Activated CD4-positive, alpha-beta T cell treated with anti-CD3 and anti-CD28 coated beads for 24 hours (primary cell): Measurements from ENCODE around the gene NOTO.
"Not testable (repeated sequence)": the region's sequence is repeated elsewhere in the genome, so short reads cannot be mapped to it uniquely, and the experiment has no call there.

Experiments used
- DNase-seq, 2 donors: peaks; one replicate each; pipeline ENCODE4 v3.0.0-alpha.2; 2020; ENCODE audit warnings: low read depth in 2 of 2

The NOTO gene, protein sequence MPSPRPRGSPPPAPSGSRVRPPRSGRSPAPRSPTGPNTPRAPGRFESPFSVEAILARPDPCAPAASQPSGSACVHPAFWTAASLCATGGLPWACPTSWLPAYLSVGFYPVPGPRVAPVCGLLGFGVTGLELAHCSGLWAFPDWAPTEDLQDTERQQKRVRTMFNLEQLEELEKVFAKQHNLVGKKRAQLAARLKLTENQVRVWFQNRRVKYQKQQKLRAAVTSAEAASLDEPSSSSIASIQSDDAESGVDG

DNA sequence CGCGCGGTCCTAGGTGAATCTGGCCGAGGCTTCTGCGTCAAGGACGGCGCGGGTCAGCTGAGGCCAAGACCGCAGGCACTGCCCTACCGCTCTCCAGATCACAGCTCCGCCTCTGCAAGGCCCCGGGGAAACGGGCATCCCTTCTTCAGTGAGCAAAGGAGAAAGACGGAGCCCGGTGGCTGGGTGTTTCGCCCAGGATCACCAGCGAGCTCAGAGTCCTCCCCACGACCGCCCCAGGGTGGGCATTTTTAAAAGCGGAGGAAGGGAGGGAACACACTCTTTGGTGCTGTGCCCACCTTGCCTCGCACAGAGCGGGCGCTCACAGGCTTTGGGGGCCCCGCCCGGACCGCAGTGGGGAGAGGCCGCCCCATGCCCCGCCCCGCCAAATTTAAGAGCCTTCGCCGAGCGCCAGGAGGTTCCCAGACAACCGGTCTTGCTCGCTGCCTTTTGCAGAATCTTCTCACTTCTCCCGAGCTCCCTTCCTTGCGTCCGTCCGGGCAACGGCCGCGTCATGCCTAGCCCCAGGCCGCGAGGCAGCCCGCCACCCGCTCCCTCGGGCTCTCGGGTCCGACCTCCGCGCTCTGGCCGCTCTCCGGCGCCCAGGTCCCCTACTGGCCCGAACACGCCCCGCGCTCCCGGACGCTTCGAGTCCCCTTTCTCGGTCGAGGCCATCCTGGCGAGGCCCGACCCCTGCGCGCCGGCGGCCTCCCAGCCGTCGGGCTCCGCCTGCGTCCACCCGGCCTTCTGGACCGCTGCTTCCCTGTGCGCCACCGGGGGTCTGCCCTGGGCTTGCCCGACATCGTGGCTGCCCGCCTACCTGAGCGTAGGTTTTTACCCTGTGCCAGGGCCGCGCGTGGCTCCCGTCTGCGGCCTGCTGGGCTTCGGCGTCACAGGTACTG, at the start of gene NOTO:
NOTO (plus strand) TSS at position 419 of the 899 bp plus-strand sequence; CDS start at position 512, 93 bp downstream.
- no peak for DNase-seq

DNA sequence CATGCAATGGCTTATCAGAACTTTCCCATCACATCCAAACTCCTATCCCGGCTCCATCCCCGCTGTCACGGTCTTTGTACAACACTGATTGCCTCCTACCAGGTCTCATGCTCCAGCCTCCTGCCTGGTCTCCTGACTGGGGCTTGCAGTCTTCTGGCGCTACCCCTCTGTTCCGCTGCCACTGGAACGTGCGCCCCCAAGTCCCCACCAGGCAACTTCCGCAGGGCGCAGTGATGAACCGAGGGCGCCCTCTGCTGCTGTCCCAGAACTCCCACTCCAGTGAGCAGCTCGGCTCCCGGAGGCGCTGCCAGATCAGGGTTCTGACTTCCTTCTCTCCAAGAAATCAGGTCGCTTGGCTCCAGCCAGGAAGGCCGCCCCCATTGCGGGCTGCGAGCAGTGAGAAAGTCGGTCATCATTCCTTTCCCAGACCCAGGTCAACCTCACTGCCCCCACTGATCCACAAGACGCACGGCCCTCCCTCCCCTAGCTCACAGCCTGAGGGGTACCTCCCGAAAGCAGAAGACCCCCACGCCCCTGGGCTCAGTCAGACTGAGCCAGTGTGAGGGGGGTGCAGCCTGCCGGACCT, 45.7 kb upstream of the NOTO start:
- no peak for DNase-seq

DNA sequence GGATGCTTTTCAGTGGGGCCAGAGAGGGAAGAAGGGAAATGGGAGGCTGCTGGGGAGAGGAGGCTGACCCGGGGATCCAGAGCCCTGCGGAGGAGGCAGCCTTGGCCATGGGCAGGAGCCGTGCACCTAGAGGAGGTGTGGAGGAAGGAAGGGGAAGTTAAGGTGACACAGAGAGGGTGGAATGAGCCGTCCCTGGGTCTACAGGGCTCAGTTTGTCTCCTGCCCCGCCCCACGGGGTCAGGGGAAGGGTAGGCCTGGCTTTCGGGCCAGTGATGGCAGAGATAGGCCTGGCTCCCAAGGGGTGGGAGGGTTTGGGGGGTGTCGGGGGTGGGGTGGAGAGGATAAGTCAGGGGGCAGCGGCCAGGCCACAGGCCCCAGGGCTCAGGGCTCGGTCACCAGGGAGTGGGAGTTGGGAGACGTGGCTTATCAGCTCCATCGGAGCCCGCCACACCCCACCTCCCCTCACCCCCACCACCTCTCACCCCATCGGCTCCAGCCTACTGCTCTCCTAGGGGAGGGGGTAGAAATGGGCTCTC, 39.5 kb upstream of the NOTO start:
- no peak for DNase-seq

DNA sequence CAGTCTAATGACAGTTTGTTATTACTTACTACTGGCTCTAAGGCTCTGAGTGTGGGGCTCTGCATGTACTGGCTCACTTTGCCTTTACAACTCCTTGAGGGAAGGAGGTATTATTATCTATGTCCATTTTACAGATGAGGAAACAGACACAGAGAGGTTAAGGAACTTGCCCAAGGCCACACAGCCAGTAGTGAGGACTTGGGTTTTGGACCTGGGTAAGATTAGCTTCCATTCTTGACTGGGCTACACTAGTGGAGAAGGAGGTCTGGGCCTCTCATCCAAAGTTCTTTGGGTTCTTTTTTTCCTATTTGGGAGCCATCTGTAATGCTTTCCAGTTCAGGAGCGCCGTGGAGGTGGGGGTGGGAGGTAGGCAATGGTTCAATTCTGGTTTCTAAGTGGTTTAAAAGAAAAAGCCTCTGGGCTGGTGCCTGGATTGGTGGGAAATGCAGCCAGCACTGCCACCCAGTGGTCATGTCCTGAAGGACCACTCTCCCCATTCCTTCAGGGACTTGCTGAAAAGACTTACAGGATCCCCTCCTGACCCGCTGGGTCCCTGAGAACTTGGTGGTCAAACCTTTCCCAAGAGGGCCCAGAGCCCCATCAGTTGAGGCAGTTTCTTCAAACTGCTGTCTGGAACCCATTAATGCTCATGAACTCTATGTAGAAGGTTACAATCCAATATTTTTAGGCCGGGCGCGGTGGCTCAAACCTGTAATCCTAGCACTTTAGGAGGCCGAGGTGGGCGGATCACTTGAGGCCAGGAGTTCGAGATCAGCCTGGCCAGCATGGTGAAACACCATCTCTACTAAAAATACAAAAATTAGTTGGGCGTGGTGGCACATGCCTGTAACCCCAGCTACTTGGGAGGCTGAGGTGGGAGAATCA, 38.6 kb upstream of the NOTO start:
- DNase-seq = peak; percentile 48 to 53

DNA sequence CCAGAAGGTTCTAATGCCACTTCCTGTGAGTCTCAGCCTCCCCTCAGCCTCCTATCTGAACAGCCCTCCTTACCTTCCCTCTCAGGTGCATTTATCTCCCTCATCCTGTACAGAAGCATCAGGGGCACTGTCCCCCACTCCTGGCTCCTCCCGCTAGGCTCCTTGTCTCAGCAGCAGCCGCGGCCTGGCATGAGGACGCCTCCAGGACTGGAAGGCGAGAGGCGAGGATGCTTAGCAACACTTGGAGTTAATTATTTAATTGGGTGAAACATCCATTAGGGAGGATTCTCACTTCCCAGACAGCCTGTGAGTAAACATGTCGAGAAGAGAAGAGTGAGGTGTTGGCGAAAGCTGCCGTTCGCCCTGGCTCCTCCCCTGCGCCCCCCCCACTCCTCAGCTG, 36.4 kb upstream of the NOTO start:
- DNase-seq = not testable (repeated sequence)

DNA sequence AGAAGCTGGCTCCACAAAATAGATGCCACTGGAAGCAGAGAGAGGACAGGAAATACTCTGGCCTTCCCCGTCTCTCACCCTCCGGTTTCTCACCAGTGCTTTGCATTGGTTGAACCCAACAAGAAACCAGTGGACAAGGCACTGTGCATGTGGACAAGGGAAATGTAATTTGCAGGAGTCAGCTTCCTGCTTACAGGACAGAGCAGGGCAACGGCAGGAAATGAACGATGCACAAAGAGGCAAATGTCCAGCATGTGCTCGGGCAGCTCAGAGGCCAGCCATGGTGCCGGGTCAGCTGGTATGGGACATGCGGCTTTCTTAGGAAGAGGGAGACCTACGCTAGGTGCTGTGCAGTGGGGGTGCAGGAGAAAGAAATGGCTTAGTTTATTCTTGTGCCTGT, 35.6 kb upstream of the NOTO start:
- DNase-seq = not testable (repeated sequence)

DNA sequence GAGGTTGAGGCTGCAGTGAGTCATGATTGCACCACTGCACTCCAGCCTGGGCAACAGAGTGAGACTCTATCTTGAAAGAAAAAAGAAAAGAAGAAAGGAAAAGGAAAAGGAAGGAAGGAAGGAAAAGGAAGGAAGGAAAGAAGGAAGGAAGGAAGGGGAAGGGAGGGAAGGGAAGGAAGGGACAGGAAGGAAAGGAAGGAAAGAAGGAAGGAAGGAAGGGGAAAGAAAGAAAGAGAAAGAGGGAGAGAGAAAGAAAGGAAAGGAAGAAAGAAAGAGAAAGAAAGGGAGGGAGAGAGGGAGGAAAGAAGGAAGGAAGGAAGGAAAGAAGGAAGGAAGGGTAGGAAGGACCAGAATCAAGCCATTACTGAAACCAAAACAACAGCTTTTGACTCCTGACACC, 34.0 kb upstream of the NOTO start:
- not testable (repeated sequence) for DNase-seq

DNA sequence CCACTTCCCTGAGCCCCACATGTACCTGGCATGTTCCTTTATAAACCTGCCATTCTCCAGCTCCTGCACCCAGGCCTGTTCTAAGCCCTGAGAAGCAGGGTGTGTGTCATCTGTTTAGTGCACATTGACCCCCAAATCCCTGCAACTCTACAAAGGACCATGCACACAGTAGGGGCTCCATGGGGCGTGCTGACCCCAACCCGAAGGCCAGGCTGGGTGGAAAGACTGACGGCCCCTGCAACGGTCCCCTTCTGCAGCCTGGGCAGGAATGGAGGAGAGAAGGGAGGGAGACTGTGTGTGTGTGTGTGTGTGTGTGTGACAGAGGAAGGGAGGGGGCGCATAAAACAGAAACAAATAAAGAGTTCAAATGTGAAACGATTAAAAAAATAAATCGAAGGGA, 32.0 kb upstream of the NOTO start:
- not testable (repeated sequence) for DNase-seq

DNA sequence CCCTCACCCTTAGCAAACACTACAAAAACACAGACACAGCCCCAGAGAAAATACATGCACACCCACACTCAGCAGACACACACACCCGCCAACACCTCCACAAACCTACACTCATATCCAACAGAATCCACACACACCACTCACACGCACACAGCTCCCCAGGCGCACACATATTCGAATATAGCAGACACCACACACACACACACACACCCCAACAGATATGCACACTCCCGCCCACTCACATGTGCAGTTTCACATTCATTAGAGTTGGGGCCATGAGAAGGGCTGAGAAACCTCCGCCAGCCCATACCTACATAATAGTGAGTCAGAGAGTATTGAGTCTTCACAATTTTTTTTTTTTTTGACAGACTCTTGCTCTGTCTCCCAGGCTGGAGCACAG, 29.4 kb upstream of the NOTO start:
- peak; percentile 30 to 52 for DNase-seq

DNA sequence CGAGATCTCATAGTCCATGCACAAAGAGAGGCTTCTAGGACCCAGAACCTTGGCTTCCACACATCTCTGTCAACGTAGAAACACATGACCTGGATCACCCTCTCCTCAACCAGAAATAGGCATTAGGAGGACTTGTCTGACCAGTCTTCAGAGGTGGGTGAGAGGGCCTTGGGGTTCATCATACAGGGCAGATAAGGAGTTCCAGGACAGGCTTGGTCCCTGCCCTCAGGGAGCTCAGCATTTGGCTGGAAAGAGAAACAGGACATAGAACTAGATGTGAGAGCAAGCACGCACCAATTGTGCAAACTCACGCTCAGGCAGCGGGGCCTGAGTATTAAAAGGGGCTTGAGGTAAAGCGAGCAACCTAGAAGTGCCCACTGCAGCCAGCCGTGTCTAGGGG, 28.6 kb upstream of the NOTO start:
- DNase-seq = no peak

DNA sequence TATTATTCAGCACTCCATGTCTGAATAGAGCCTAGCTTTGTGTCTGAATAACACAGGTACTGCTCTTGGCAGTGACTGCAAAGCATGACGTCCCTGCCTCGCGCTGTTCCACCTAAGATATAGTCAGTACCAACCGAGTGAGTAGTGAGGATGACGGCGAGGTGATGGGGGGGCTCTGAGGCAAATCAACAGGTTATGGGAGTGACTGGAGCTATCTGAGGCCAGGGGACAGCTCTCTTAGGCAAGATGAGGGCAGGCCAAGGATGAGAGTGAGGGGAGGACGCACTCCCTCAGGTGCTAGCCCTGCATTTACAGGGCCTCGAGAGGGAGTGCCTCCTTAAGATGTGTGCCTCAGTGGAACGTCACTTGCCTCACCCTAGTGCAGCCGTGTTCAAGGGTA, 28.1 kb upstream of the NOTO start:
- DNase-seq = no peak

DNA sequence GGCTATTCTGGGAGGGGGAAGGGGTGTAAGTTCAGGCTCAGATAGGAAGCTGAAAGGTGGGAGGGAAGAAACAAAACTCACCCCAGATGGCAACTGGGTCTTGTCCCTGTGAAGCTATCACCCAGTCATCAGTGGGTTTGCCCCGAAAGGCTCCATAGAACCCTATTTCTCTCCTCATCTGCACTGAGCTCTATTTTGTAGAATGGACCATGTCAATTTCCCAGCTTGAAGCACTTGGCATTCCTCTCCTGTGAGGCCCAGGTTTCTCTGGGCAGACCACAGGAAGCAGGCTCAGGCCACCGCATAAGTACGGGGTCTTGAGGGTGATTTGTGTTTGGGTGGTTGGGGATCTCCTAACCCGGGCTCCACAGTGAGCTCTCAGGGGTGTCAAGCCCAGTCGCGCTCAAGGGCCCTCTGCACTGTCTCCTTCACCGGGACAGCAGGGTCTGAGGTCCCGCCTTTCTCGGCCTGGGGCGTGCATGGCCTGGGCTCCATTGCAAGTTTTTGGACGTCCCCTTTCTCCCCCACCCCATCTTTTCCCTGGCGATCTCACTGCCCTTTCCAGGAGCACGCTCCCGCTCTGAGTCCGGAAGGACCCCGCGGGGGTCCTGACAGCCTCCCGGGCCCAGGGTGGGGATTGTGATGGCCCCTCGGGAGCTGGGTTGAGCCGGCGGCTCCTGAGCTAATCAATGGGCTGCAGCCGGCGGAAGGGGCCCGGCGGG, 27.3 kb upstream of the NOTO start:
- DNase-seq = no peak

DNA sequence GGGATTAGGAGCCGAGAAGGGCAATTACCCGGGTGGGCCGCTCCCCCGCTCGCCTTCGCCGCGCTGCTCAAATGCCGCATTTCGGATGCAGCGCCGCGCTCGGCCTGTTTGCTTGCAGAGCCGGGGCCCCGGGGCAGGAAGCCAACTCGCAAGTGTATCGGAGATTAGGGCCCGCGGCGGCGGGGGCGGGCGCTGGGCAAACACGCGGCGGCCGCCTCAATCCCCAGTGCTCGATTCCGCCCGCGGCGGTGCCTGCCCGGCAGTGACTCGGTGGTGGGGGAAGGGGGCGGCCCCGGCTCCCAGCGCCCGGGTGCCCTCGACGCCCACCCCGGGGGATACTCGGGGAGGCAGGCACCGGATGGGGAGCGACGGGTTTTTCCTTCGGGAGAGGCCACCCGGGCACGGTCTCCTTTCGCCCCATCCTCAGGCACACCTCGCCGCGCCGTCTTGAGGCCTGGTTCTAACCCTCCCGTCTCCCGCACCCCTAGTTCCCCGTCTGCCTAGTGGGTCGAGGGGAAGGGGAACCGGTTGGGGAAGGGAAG, 26.6 kb upstream of the NOTO start:
- DNase-seq = peak; percentile 51 to 58

DNA sequence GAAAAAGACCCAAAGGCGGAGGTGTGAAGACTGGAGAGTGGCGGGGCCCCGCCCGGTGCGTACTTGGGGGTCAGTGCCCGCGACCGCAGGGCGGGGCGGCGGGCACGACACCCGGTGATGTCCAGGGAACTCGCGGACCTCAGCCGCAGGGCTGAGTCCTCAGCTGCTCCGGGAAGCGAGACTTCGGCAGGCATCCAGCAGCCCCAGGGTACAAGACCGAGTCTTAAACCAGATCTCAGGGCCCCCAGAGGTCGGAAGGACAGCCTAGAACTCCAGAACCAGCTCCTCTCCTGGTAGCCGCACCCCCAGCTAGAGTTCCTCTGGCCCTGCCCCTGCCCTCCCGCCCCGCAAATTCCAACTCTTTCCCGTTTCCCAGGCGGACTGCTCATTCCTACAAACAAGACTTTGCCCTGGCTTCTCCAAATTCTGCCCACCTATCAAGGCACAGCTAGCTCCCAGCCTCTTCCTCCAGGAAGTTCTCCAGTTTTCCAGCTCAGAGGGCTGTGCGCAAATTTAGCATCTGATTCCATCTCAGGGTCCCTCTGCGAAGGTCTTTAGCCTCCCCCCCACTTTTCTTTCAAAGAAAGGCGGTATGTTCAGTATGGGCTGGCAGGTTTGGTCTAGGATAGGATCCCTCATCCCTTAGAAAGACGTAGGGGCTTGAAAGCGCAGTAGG, 26.0 kb upstream of the NOTO start:
- DNase-seq = no peak

DNA sequence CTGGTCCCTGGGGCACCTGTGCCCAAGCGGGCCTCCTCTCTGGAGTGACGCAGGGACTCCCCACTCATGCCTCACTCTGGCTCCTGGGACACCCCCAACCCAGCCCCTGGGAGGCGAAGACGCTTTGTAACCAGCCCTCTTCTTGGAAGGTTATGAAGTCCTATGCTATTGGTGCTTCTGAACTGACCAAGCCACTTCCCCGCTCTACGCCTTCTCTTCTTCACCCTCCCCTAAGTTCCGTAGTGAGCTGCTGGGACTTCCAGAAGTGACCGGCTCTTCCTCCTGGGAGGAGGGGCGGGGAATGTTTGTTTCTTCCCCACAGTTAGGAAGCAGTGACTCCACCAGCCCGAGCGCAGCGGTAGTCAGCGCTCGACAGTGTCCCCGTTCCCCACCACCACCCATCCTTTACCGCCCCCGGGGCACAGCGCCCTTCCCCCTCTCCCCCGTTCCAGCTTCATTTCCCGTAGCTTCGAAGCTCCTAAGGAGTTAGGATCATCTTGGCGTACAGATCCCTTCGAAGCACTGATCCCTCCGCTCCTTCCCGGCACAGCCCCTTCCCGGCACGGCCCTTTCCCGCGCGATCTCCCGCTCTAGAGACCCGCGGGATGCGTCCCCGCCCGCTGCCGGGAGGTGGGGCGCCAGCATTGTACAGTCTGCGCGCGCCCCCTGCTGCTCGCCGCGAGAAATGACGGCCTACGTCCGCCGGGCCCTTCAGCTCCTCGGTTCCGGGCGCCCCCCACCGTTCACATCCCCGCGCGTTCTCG, 25.3 kb upstream of the NOTO start:
- peak; percentile 88 to 89 for DNase-seq

DNA sequence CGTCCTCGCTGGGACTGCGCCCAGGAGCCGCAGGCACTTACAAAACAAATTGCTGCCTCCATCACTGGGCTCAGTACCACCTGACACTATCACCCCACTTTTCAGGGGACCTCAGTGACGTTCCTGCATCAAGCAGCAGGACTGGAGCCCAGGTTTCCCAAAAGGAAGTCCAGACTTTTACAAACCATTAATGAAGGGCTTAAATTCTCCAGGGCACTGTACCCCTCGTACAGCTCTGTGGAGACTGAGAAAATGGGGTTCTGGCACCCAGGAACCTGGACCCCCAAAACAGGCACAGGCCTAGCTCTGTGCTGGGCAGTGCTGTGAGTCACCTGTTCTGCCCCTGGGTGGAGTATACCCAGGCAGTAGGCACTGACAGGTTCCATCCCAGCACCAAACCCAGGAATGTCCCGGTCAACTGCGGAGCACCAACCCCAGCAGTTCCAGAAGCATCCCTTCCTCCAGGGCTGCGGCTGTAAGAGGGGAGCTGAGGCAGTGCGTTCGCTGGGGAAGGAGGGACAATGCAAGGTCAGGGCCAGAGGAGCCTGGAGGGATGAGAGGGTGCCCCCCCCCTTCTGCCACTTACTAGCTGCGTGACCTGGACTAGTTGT, 24.6 kb upstream of the NOTO start:
- no peak for DNase-seq

DNA sequence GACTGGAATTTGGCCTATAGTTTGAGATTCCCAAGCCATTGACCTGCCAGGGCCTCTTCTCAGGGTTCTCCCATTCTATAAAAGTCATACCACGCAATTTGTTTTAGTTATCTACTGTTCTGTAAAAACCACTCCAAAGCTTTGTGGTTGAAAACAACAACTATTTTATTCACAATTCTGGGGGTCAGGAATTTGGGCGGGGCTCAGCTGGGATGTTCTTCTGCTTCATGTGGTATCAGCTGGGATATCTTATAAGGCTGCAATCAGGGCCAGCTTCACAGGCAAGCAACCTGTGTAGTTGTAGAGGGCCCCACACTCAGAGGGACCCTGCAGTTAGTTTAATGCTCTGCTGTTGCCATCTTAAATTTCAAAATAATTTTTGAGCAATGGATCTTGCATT, 16.4 kb upstream of the NOTO start:
- DNase-seq = no peak

DNA sequence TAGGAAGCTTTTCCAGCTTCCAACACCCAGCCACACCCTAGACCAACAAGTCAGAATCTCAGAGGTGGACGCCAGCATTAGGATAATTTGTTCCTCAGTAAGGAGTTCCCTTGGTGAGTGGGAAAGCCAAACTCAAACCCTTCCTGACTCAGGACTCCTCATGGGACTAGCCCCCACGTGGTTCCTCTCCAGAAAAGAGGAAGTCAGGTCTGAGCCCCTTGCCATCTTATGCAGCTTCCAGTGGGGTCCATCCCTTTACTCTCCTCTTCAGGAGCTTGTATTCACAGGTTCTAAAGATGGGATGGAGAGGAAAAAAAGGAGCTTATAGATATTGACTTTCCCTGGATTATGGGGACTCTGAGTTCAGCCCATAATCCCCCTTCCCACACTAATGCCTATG, 14.8 kb upstream of the NOTO start:
- DNase-seq = no peak

DNA sequence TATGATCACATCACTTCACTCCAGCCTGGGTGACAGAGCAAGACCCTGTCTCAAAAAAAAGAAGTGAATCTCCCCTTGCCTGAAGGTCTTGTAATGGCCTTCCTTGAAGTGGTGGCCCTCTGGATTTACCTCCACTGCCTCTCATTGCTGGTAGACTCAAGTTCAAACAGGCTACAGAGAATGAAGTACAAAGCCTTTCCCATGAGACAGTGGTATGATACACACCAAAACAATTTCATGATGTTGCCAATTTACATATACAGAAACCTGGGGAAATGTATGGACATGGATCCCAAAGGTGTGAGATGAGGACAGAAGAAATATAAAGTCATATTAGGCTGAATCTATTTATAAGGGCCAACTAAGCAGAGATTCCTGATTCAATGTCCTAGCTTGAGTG, 4.8 kb upstream of the NOTO start:
- no peak for DNase-seq
